Measurements from ENCODE around the gene UBR7. TPM values are rescaled to one million over a fixed set of nuclear protein-coding genes. Genes with fewer than 3 reads are reported as not detected.

Gene UBR7
- total RNA-seq, 1 experiment from 2014 or later: 28.9 TPM

GRCh38 chr14:93262446-93262845 is 55.4 kb downstream of the UBR7 start:
- no peaks in the 10 kb centered on the region for H3K4me1 Mint-ChIP-seq
- H3K27me3 Mint-ChIP-seq (ENCODE audit: low read depth): no peaks in the 10 kb centered on the region
- H3K36me3 Mint-ChIP-seq: peaks cover 5% of the 10 kb centered on the region; the same call in 1 of the 2 replicates
- H3K9me3 Mint-ChIP-seq: no peaks in the 10 kb centered on the region
- ChIA-PET POLR2A (no interaction called here), CTCF (no interaction called here)
- TF ChIP-seq SMAD3 (CRISPR knock-in tag; IDR thresholded peaks at IDR 0.05; ENCODE audit: borderline replicate concordance) (no peak), TEAD1 (CRISPR knock-in tag; IDR thresholded peaks at IDR 0.05) (no peak), CREB1 (CRISPR knock-in tag; IDR thresholded peaks at IDR 0.05) (no peak), MXD4 (CRISPR knock-in tag; IDR thresholded peaks at IDR 0.05; ENCODE audit: borderline replicate concordance) (no peak), ZBTB21 (CRISPR knock-in tag; IDR thresholded peaks at IDR 0.05; ENCODE audit: borderline replicate concordance) (no peak), JAZF1 (CRISPR knock-in tag; IDR thresholded peaks at IDR 0.05) (no peak), ZNF263 (CRISPR knock-in tag; IDR thresholded peaks at IDR 0.05; ENCODE audit: low read depth) (no peak), ELF4 (CRISPR knock-in tag; IDR thresholded peaks at IDR 0.05; ENCODE audit: low read depth) (no peak), ZNF396 (CRISPR knock-in tag; IDR thresholded peaks at IDR 0.05; ENCODE audit: borderline replicate concordance) (no peak), ESRRA (CRISPR knock-in tag; IDR thresholded peaks at IDR 0.05; ENCODE audit: borderline replicate concordance) (no peak), CDX4 (CRISPR knock-in tag; IDR thresholded peaks at IDR 0.05; ENCODE audit: borderline replicate concordance) (no peak), ATF1 (CRISPR knock-in tag; IDR thresholded peaks at IDR 0.05) (no peak), CREM (CRISPR knock-in tag; IDR thresholded peaks at IDR 0.05) (no peak), E2F1 (CRISPR knock-in tag; IDR thresholded peaks at IDR 0.05) (no peak), AR (CRISPR knock-in tag; IDR thresholded peaks at IDR 0.05) (no peak)
- TF ChIP-seq, protein P1, sequence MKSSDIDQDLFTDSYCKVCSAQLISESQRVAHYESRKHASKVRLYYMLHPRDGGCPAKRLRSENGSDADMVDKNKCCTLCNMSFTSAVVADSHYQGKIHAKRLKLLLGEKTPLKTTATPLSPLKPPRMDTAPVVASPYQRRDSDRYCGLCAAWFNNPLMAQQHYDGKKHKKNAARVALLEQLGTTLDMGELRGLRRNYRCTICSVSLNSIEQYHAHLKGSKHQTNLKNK (CRISPR knock-in tag; IDR thresholded peaks at IDR 0.05): no peak
- TF ChIP-seq, protein P2, sequence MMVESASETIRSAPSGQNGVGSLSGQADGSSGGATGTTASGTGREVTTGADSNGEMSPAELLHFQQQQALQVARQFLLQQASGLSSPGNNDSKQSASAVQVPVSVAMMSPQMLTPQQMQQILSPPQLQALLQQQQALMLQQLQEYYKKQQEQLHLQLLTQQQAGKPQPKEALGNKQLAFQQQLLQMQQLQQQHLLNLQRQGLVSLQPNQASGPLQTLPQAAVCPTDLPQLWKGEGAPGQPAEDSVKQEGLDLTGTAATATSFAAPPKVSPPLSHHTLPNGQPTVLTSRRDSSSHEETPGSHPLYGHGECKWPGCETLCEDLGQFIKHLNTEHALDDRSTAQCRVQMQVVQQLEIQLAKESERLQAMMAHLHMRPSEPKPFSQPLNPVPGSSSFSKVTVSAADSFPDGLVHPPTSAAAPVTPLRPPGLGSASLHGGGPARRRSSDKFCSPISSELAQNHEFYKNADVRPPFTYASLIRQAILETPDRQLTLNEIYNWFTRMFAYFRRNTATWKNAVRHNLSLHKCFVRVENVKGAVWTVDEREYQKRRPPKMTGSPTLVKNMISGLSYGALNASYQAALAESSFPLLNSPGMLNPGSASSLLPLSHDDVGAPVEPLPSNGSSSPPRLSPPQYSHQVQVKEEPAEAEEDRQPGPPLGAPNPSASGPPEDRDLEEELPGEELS (CRISPR knock-in tag; IDR thresholded peaks at IDR 0.05): no peak
- TF ChIP-seq, protein P3, sequence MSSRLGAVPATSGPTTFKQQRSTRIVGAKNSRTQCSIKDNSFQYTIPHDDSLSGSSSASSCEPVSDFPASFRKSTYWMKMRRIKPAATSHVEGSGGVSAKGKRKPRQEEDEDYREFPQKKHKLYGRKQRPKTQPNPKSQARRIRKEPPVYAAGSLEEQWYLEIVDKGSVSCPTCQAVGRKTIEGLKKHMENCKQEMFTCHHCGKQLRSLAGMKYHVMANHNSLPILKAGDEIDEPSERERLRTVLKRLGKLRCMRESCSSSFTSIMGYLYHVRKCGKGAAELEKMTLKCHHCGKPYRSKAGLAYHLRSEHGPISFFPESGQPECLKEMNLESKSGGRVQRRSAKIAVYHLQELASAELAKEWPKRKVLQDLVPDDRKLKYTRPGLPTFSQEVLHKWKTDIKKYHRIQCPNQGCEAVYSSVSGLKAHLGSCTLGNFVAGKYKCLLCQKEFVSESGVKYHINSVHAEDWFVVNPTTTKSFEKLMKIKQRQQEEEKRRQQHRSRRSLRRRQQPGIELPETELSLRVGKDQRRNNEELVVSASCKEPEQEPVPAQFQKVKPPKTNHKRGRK (CRISPR knock-in tag; IDR thresholded peaks at IDR 0.05; ENCODE audit: borderline replicate concordance): no peak
- H3K4me3 Mint-ChIP-seq: no peak overlapping the region
- DNase-seq (ENCODE audit: low spot score) (no peak), ATAC-seq (no peak)
- no peak overlapping the region; the same call in 1 of the 2 replicates for H3K27ac Mint-ChIP-seq
